ENCODE results near the gene UBE2B. TPM values are rescaled to one million over a fixed set of nuclear protein-coding genes. Genes with fewer than 3 reads are reported as not detected.
"Not testable (repeated sequence)": the region's sequence is repeated elsewhere in the genome, so short reads cannot be mapped to it uniquely, and the experiment has no call there.

UBE2B gene
- total RNA-seq, 2 experiments from 2014 or later, result 93.8 to 94.0 TPM

DNA sequence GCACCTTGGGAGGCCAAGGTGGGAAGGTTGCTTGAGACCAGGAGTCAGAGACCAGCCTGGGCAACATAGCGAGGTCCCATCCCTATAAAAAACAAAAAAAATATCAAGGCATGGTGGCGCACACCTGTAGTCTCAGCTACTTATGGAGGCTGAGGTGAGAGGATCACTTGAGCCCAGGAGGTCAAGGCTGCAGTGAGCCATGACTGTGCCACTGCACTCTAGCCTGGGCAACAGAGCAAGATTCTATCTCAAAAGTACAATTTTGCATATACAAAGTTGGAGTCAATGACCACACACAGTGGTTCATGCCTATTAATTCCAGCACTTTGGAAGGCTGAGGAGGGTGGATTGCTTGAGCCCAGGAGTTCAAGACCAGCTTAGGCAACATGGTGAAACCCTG is 10.8 kb downstream of the UBE2B start:
- not testable (repeated sequence) for H3K9me3 Mint-ChIP-seq, DNase-seq, H3K27me3 Mint-ChIP-seq, H3K4me3 Mint-ChIP-seq, H3K27ac Mint-ChIP-seq
- Mint-ChIP-seq H3K4me1 (peaks cover 32% of the 10 kb centered on the region), H3K36me3 (peaks cover 49% of the 10 kb centered on the region)

DNA sequence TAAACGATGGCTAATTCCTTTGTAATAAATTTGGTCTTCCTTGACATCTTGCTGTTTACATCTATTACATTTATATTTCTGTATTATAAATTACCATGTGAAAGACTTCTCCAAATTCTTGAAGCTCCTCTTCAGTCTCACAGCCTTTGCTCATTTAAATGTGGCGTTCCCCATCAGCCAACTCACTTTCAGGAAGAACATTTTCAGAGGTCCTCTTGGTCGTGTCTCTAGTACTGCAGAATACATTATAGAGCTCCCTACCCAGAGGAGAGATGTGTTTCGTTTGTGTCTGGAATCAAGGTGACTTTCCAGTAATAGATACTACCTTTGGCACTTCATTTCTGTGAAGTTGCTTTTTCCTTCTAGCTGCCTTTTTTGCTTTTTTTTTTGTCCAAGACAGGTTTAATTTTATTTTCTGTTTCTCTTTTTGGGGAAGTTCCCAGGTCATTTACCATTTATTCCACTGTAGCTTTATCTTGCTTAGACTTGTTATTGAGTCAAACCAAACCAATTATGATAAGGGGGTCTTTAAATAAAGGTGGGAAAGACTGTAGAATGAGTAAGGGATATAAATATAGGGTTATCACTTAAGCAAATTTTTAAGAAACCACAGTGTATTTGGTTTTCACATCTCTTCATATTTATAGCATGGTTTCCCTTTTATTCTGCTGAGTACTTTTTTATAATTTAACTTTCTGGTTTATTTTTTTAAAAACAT is 12.8 kb downstream of the UBE2B start:
- no peaks in the 10 kb centered on the region for H3K9me3 Mint-ChIP-seq
- no peaks in the 10 kb centered on the region for H3K27me3 Mint-ChIP-seq
- H3K36me3 Mint-ChIP-seq, result peaks cover 33% of the 10 kb centered on the region
- H3K4me3 Mint-ChIP-seq, result peak overlapping the region; percentile 45
- DNase-seq, result no peak
- H3K27ac Mint-ChIP-seq, result peak overlapping the region; percentile 85
- H3K4me1 Mint-ChIP-seq, result peaks cover 21% of the 10 kb centered on the region

DNA sequence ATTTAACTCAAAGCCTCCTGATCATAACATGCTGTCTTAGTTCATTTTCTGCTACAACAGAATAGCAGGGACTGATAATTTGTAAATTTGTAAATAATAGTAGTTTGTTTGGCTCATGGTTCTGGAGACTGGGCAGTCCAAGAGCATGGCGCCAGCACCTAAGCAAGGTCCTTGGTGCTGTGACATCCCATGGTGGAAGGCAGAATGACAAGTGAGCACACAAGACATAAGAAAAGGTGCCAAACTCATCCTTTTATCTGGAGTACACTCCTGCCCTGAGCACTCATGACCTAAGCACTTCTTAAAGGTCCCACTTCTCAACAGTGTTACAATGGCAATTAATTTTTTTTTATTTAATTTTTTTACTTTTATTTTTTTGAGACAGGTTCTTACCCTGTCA is 16.1 kb downstream of the UBE2B start:
- Mint-ChIP-seq H3K9me3 (no peaks in the 10 kb centered on the region), H3K4me1 (peaks cover 14% of the 10 kb centered on the region), H3K27ac (no peak overlapping the region), H3K36me3 (peaks cover 22% of the 10 kb centered on the region), H3K4me3 (no peak overlapping the region), H3K27me3 (no peaks in the 10 kb centered on the region)
- no peak for DNase-seq

DNA sequence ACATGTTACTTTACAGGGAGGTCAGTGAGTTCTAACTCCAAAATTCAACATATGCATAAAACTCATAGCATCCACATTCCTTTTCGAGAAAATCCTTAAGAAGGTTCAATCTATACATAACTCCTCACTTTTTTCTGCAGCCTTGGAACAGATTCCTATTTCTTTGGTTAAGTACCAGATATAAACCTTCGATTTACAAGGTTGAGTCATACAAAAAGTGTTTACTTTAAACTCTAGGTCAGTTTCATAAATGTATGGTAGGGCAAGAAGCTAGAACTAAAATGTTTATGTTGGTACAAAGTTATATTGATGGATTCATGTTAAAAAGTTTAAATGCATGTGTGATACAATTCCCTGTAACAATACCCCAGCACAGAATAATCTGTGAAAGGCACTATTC is 20.9 kb downstream of the UBE2B start:
- Mint-ChIP-seq H3K36me3 (peaks cover 11% of the 10 kb centered on the region), H3K4me3 (no peak overlapping the region)

DNA sequence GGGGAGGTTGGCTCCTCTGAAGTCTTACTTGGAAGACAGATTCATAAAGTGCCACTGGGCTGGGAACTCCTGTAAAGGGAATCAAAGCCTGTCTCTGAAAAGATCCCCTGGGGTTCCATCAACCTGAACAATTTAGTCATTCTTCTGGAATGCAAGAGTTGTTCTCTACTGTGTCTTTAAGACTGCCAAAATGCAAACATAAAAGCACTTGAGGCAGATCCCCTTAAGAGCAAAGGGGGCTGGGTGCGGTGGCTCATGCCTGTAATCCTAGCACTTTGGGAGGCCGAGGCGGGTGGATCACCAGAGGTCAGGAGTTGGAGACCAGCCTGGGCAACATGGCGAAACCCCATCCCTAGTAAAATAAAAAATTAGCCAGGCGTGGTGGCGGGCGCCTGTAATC is 23.6 kb downstream of the UBE2B start:
- Mint-ChIP-seq H3K36me3 (peaks cover 22% of the 10 kb centered on the region), H3K9me3 (no peaks in the 10 kb centered on the region), H3K27me3 (no peaks in the 10 kb centered on the region), H3K4me1 (peaks cover 11% of the 10 kb centered on the region), H3K4me3 (no peak overlapping the region), H3K27ac (no peak overlapping the region)
- DNase-seq, result no peak

More for the DNA sequence above, 20.9 kb downstream of the UBE2B start:
- H3K4me1 Mint-ChIP-seq, result peaks cover 11% of the 10 kb centered on the region
- H3K27ac Mint-ChIP-seq, result no peak overlapping the region
- H3K9me3 Mint-ChIP-seq, result no peaks in the 10 kb centered on the region
- no peak for DNase-seq
- H3K27me3 Mint-ChIP-seq, result no peaks in the 10 kb centered on the region

DNA sequence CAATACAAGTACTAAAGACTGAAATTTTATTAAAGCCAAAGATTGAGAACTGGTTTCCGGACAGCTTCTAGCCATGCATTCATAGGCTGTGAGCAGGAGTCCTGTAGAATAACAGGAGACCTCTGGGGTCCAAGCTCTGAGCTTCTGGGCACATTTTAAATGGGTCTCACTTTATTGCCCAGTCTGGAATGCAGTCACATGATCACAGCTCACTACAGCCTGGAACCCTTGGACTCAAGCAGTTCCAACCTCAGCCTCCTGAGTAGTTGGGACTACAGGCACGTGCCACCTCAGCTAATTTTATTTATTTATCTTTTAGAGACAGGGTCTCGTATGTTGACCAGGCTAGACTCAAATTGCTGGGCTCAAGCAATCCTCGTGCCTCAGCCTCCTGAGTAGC is 24.9 kb downstream of the UBE2B start:
- DNase-seq, result no peak
- Mint-ChIP-seq H3K36me3 (peaks cover 24% of the 10 kb centered on the region), H3K27ac (no peak overlapping the region), H3K27me3 (no peaks in the 10 kb centered on the region), H3K4me3 (no peak overlapping the region), H3K4me1 (peaks cover 11% of the 10 kb centered on the region), H3K9me3 (no peaks in the 10 kb centered on the region)

DNA sequence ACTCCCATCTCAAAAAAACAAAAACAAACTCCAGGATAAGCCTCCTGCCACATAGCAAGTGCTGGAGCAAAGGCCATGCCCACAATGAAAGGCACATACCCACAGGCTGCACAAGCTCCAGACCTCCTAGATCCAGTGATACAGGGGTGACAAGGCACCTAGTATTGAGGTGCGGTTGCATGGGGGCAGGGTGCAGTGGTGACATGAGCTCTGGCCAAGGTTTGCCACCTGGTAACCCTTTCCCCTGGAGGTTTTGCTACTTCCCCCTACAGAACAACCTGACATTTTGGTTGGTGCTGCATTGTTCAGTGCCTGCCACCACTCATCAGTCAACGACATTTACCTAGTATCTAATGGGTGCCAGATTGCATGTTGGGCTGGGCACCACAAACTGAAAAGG is 25.8 kb downstream of the UBE2B start:
- no peaks in the 10 kb centered on the region for H3K9me3 Mint-ChIP-seq
- H3K27me3 Mint-ChIP-seq, result no peaks in the 10 kb centered on the region
- peaks cover 22% of the 10 kb centered on the region for H3K36me3 Mint-ChIP-seq

DNA sequence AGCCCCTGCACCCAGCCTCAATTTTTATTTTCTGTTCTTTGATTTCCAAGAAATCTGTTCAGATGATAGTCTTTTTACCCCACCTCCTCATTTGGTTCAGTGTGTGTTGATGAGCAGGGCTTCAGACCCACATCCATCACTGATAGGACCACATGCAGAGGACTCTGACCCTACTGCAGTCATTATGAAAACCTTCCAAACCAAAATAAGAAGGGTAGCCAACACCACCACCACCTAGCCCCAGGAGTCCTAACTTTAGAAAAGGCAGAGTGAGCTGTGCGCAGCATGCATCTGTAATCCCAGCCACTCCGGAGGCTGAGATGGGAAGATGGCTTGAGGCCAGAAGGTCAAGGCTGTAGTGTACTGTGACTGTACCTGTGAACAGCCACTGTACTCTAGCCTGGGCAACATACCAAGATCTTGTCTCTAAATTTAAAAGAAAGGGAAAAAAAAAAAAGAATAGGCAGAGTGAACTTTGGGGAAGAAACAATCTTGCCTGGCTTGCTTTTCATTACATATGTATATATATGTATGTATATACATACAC is 27.3 kb downstream of the UBE2B start:
- H3K27ac Mint-ChIP-seq, result no peak overlapping the region
- peaks cover 9% of the 10 kb centered on the region for H3K4me1 Mint-ChIP-seq
- H3K36me3 Mint-ChIP-seq, result peaks cover 17% of the 10 kb centered on the region
- H3K4me3 Mint-ChIP-seq, result no peak overlapping the region
- H3K27me3 Mint-ChIP-seq, result no peaks in the 10 kb centered on the region
- DNase-seq, result no peak
- no peaks in the 10 kb centered on the region for H3K9me3 Mint-ChIP-seq

More for the DNA sequence above, 25.8 kb downstream of the UBE2B start:
- H3K4me1 Mint-ChIP-seq, result peaks cover 11% of the 10 kb centered on the region
- H3K4me3 Mint-ChIP-seq, result no peak overlapping the region
- no peak for DNase-seq
- peak overlapping the region; percentile 46 for H3K27ac Mint-ChIP-seq

DNA sequence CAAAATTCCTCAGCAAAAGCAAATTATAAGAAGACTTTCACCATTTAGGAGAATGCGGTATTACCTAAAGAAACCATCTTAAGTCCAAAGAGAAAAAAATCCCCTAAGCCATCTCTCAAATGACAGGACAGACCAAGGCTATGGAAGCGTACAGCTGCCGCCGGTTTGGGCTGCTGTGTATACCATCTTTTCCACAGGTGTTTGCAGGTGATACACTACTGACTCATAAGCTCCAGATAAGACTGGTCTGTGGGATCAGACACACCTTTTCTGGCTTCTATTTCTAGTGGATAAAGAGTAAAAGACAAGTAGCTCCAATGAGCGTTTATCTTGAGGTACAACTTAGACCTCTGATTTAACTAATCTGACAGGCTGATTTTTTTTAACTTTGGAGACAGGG is 32.6 kb downstream of the UBE2B start:
- no peaks in the 10 kb centered on the region for H3K27me3 Mint-ChIP-seq
- peaks cover 12% of the 10 kb centered on the region for H3K4me1 Mint-ChIP-seq
- no peak overlapping the region for H3K4me3 Mint-ChIP-seq
- DNase-seq, result no peak
- H3K36me3 Mint-ChIP-seq, result peaks cover 7% of the 10 kb centered on the region
- H3K27ac Mint-ChIP-seq, result no peak overlapping the region
- no peaks in the 10 kb centered on the region for H3K9me3 Mint-ChIP-seq

DNA sequence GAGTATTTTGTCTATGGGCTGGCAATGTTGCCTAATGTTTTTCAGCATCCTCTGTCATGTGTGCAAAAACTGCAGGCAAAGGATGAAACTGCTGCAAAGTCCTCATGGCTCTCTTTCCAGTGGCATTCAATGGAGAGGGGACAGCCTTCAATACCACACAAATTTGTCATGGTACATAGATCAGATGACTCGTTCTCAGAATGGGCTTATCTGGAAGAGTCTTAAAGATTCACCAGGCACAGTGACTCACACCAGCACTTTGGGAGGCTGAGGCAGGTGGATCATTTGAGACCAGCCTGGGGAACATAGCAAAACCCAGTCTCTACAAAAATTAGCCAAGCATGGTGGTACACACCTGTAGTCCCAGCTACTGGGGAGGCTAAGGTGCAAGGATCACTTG is 35.0 kb downstream of the UBE2B start:
- DNase-seq, result no peak
- H3K27me3 Mint-ChIP-seq, result no peaks in the 10 kb centered on the region
- H3K4me3 Mint-ChIP-seq, result no peak overlapping the region
- peaks cover 24% of the 10 kb centered on the region for H3K4me1 Mint-ChIP-seq
- no peak overlapping the region for H3K27ac Mint-ChIP-seq
- H3K9me3 Mint-ChIP-seq, result no peaks in the 10 kb centered on the region
- H3K36me3 Mint-ChIP-seq, result peaks cover 6% of the 10 kb centered on the region

DNA sequence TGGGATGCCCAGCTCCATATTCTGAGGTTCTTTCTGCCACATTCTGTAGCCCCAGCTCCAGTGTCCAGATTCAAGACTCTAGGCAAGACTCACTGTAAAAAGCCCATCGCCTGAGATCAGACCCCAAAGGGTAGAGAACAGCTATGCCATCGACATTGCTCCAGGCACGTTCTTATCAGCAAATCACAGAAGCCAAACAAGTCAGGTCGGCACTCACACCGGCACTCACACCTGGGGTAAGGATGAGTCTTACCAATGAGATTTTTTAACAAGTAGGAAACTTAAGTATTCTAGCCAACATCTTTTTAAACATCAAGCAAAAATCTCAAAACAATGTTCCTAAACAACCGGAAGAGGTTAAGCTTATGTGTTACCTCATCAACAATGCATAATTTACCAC is 38.0 kb downstream of the UBE2B start:
- H3K9me3 Mint-ChIP-seq, result no peaks in the 10 kb centered on the region
- peaks cover 28% of the 10 kb centered on the region for H3K4me1 Mint-ChIP-seq
- peaks cover 4% of the 10 kb centered on the region for H3K36me3 Mint-ChIP-seq
- no peak for DNase-seq
- no peak overlapping the region for H3K4me3 Mint-ChIP-seq
- H3K27me3 Mint-ChIP-seq, result no peaks in the 10 kb centered on the region
- peak overlapping the region; percentile 44 for H3K27ac Mint-ChIP-seq

DNA sequence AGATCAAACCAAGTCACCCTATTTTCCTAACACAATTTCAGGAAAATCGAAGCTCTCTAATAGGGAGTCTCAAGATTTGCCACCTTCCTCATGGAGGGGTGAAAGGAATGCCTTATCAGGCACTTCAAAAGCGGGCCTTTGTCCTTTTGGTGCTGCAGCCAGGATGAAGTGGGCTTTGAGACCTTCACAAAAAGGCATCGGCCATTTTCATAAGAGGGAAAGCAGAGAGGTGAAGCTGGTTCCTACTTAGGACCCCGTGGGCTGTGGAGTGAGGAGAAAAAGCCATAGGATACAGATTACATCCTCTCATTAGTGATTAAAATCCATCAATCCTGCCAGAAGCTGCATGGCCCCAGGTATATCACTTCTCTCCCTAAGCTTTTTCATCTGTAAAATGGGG is 39.5 kb downstream of the UBE2B start:
- Mint-ChIP-seq H3K4me1 (peaks cover 28% of the 10 kb centered on the region), H3K9me3 (no peaks in the 10 kb centered on the region), H3K27me3 (no peaks in the 10 kb centered on the region), H3K4me3 (peak overlapping the region; percentile 92), H3K27ac (peak overlapping the region; percentile 83), H3K36me3 (peaks cover 2% of the 10 kb centered on the region)
- DNase-seq, result no peak

DNA sequence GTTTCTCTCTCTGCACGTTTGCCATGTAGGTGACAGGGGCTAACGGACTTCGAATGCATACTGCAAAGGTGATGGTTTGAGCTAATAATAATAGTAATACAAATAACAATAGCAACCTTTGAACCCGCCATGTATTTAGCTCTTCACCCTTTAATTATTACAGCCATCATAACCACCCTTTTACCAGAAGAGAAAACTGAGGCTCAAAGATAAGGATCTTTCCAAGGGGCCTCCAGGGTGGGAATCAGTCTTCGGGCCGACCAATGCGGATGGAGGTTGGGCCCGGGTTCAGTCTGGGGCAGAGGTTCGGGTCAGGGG is 39.8 kb downstream of the UBE2B start:
- H3K27ac Mint-ChIP-seq, result peak overlapping the region; percentile 83
- DNase-seq, result no peak
- H3K36me3 Mint-ChIP-seq, result peaks cover 2% of the 10 kb centered on the region
- H3K4me1 Mint-ChIP-seq, result peaks cover 25% of the 10 kb centered on the region
- H3K4me3 Mint-ChIP-seq, result peak overlapping the region; percentile 92
- no peaks in the 10 kb centered on the region for H3K9me3 Mint-ChIP-seq
- no peaks in the 10 kb centered on the region for H3K27me3 Mint-ChIP-seq

DNA sequence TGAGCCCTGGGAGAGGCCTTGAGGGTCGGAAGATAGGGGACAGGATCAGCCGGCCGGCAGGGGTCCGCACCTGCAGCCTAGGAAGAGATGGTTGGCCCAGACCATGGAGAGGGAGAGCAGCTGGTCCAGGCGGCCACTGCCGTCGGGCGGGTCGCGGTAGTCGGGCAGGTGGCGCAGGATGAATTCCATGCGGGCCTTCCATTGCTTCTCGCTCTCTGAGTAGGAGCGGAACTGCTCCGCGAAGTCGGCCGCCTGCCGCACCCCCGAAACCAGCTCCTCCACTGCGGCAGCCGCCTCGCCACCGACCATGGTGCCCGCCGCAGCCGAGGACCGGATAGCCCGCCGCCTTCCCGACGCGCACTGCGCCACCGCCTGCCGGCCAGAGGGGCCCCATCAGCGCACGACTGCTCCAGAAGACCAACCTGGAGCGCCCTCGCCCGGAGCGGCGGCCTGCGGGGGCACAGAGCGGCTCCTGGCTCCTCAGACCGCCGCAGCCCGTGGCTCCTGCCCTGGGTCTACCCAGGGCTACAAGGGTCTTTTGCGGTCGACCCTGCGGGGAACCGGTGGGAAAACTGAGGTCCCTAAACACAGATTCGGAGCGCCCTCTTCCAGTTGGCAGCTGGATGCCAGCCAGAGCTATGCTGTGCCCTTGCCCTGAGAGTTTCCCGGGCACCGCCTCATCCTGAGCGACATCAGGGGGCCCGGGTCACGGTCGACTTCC is 40.3 kb downstream of the UBE2B start, which contains the start of gene CDKN2AIPNL:
TSS of gene CDKN2AIPNL (minus strand) at position 336 of the 721 bp plus-strand sequence. CDS start at position 309, 27 bp downstream.
- Mint-ChIP-seq H3K27ac (peak within 1 kb of the TSS; percentile 83), H3K4me3 (peak within 1 kb of the TSS; percentile 92), H3K27me3 (no peaks in the 10 kb centered on the region), H3K36me3 (peaks cover 2% of the 10 kb centered on the region), H3K4me1 (peaks cover 22% of the 10 kb centered on the region), H3K9me3 (no peaks in the 10 kb centered on the region)
- DNase-seq, result peak; percentile 93

DNA sequence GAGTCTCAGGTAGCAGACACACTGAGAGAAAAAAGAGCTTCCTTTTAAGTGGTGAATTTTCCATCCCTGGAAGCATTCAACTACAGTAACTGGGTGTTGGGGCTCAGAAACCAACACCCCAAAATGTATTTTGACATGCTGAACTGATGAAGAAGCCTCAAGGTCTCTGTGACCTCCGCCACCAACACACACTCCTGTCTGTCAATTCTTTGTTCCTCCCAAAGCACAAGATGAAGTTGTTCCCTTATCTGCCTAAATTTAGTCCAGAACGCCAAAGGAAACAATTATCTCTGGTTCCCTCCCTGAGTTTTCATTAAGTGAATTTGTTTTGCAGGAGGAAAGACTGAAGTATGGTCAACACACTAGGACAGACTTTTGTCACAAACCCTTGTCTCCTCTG is 41.7 kb downstream of the UBE2B start:
- Mint-ChIP-seq H3K9me3 (no peaks in the 10 kb centered on the region), H3K4me1 (peaks cover 19% of the 10 kb centered on the region), H3K36me3 (peaks cover 2% of the 10 kb centered on the region), H3K27ac (no peak overlapping the region), H3K4me3 (peak overlapping the region; percentile 5), H3K27me3 (no peaks in the 10 kb centered on the region)
- DNase-seq, result no peak
